Activated CD8-positive, alpha-beta T cell treated with anti-CD3 and anti-CD28 coated beads for 36 hours (primary cell): ENCODE measurements around the gene IGFLR1. TPM values are rescaled to one million over a fixed set of nuclear protein-coding genes. Genes with fewer than 3 reads are reported as not detected.
A peak's percentile ranks its signal among the peaks of the same experiment; 100 is the strongest.

Experiments
- ATAC-seq: fragments of 200-7000 bp; cut with Tn5 transposase; one replicate; pipeline ENCODE4 v1.10.0; 2021; ENCODE audit warnings: mild to moderate bottlenecking, moderate library complexity
- CTCF ChIA-PET: fragments of 350-600 bp; sonication (Branson Sonifier 250); formaldehyde crosslinking; loops from one replicate; lab custom pipeline; 2021; ENCODE audit warnings: antibody characterized with exemption; lab: Charles Lee
- POLR2A ChIA-PET: fragments of 350-600 bp; sonication (Branson Sonifier 250); formaldehyde crosslinking; loops from one replicate; lab custom pipeline; 2021; ENCODE audit warnings: antibody characterized with exemption; lab: Charles Lee
- DNase-seq: peaks from one replicate; pipeline ENCODE4 v3.0.0-alpha.2; 2020
- H3K27ac Mint-ChIP-seq: one replicate; pipeline ENCODE4 v1.8.0; 2021; ENCODE audit warnings: mild to moderate bottlenecking, mixed read lengths
- H3K27me3 Mint-ChIP-seq: one replicate; pipeline ENCODE4 v1.8.0; 2021; ENCODE audit warnings: mixed read lengths
- H3K36me3 Mint-ChIP-seq: one replicate; pipeline ENCODE4 v1.8.0; 2021; ENCODE audit warnings: low read depth, mixed read lengths
- H3K4me1 Mint-ChIP-seq: one replicate; pipeline ENCODE4 v1.8.0; 2021; ENCODE audit warnings: low read depth, mixed read lengths
- H3K4me3 Mint-ChIP-seq: one replicate; pipeline ENCODE4 v1.8.0; 2021; ENCODE audit warnings: mild to moderate bottlenecking, moderate library complexity, mixed read lengths
- H3K9me3 Mint-ChIP-seq: one replicate; pipeline ENCODE4 v1.8.0; 2021; ENCODE audit warnings: mixed read lengths
- intact Hi-C: fragments of 100-400 bp; cut with micrococcal nuclease; formaldehyde crosslinking; loops from one replicate; pipeline ENCODE4 v1.10.0; 2022
- total RNA-seq, 2 experiments: library from RNA; stranded (reverse); gene quantifications; one replicate each; pipeline ENCODE4 v1.2.3, GENCODE V29; 2021
- TF ChIP-seq, protein P1 (sequence below): fragments of 200-600 bp; IDR thresholded peaks from one replicate; pipeline ENCODE4 v1.8.0; 2022; ENCODE audit warnings: antibody characterized with exemption, mild to moderate bottlenecking

Gene IGFLR1
- total RNA-seq, 2 experiments from 2014 or later, result 140 to 143 TPM

- peaks cover 7% of the 10 kb centered on the region for H3K27me3 Mint-ChIP-seq
- peak overlapping the region; percentile 94 for H3K27ac Mint-ChIP-seq
- peak overlapping the region; percentile 89 for H3K4me3 Mint-ChIP-seq
- peak; percentile 72 for DNase-seq
- H3K9me3 Mint-ChIP-seq, result no peaks in the 10 kb centered on the region
- ChIA-PET POLR2A (interaction anchor here (0.6 to 2.6 kb wide), 7 partner anchors 9 to 45 kb away, joined by 4 to 19 read pairs (median 4); partner anchors contain the start of genes LIN37, PSENEN and U2AF1L4), CTCF (interaction anchor here (1.0 to 1.3 kb wide), 2 partner anchors 9 to 12 kb away, joined by 3 to 4 read pairs; partner anchors contain the start of genes PSENEN and U2AF1L4)
- peak; percentile 27 for ATAC-seq
- peaks cover 23% of the 10 kb centered on the region for H3K4me1 Mint-ChIP-seq
- H3K36me3 Mint-ChIP-seq, result peaks cover 32% of the 10 kb centered on the region
- TF ChIP-seq, protein P1, sequence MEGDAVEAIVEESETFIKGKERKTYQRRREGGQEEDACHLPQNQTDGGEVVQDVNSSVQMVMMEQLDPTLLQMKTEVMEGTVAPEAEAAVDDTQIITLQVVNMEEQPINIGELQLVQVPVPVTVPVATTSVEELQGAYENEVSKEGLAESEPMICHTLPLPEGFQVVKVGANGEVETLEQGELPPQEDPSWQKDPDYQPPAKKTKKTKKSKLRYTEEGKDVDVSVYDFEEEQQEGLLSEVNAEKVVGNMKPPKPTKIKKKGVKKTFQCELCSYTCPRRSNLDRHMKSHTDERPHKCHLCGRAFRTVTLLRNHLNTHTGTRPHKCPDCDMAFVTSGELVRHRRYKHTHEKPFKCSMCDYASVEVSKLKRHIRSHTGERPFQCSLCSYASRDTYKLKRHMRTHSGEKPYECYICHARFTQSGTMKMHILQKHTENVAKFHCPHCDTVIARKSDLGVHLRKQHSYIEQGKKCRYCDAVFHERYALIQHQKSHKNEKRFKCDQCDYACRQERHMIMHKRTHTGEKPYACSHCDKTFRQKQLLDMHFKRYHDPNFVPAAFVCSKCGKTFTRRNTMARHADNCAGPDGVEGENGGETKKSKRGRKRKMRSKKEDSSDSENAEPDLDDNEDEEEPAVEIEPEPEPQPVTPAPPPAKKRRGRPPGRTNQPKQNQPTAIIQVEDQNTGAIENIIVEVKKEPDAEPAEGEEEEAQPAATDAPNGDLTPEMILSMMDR, result no peak
- intact Hi-C loops, result no loop called here
These were observed 15.0 kb upstream of the IGFLR1 start for GRCh38 chr19:35757231-35757748.

DNA sequence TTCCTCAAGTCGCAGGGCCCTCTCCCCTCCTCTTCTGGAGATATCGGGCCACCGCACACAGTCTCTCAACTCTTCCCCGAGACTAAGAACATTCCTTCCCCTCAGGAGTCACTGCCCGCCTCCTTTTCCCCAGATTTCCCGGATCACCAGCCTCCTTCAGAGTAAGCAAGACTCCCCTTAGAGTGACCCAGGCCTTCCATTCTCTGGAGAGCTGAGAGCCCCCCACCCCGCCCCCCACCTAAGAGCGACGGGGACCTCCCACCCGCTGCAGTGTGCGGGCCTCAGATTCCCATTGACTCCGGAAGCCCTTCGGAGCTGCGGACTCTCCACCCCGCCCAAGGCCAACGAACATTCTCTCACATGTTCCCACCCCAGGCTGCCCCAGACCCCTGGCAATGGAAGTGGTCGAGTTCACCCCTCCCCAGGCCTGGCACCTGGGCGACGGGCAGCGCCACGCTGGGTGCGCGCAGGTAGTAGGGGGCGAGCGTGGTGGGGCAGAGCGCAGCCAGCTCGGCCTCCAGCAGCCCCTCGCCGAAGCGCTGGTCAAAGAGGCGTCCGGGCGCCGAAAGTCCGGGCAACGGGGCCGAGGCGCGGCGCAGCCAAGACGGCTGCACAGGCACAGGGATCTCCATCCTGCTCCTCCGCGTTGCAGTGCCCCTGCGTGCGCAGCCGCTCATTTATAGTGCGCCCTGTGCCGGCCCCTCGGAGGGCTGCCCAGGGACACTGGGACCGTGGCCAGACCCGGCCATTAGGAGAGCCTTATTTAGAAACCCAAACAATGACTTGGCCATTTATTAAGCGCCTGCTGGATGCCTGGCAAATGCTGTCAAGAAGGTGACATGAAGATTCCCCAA lies 14.4 kb upstream of the IGFLR1 start, which contains the start of gene HSPB6:
HSPB6 (minus strand) TSS at position 653 of the 854 bp plus-strand sequence; CDS start at position 632, 21 bp downstream.
- Mint-ChIP-seq H3K4me3 (peak within 1 kb of the TSS; percentile 89), H3K36me3 (peaks cover 27% of the 10 kb centered on the region), H3K9me3 (no peaks in the 10 kb centered on the region), H3K4me1 (peaks cover 23% of the 10 kb centered on the region), H3K27me3 (peaks cover 7% of the 10 kb centered on the region), H3K27ac (peak within 1 kb of the TSS; percentile 94)
- CTCF ChIA-PET, result interaction anchor here (0.8 to 1.3 kb wide), 4 partner anchors 9 to 62 kb away, joined by 3 to 4 read pairs (median 4); partner anchors contain the start of genes PSENEN and U2AF1L4
- ATAC-seq, result no peak
- TF ChIP-seq, protein P1, result no peak
- POLR2A ChIA-PET, result interaction anchor here (0.6 to 2.6 kb wide), 8 partner anchors 9 to 44 kb away, joined by 4 to 19 read pairs (median 4); partner anchors contain the start of genes IGFLR1, LIN37, PSENEN and U2AF1L4
- DNase-seq, result peak; percentile 23
- intact Hi-C loops, result no loop called here

- TF ChIP-seq, protein P1, result no peak
- ChIA-PET CTCF (interaction anchor here (0.8 to 1.0 kb wide), 2 partner anchors 12 to 61 kb away, joined by 3 to 4 read pairs; no protein-coding TSS in a partner anchor), POLR2A (interaction anchor here (1.0 to 2.6 kb wide), 4 partner anchors 8 to 17 kb away, joined by 3 to 19 read pairs (median 6); partner anchors contain the start of genes IGFLR1, LIN37, PSENEN and U2AF1L4)
- H3K9me3 Mint-ChIP-seq, result no peaks in the 10 kb centered on the region
- H3K36me3 Mint-ChIP-seq, result peaks cover 24% of the 10 kb centered on the region
- H3K4me3 Mint-ChIP-seq, result peak overlapping the region; percentile 89
- DNase-seq (peak; percentile 67), ATAC-seq (no peak)
- intact Hi-C loops, result no loop called here
- peaks cover 7% of the 10 kb centered on the region for H3K27me3 Mint-ChIP-seq
- H3K4me1 Mint-ChIP-seq, result peaks cover 23% of the 10 kb centered on the region
- H3K27ac Mint-ChIP-seq, result no peak overlapping the region
These were observed 13.5 kb upstream of the IGFLR1 start for GRCh38 chr19:35755550-35756376.

DNA sequence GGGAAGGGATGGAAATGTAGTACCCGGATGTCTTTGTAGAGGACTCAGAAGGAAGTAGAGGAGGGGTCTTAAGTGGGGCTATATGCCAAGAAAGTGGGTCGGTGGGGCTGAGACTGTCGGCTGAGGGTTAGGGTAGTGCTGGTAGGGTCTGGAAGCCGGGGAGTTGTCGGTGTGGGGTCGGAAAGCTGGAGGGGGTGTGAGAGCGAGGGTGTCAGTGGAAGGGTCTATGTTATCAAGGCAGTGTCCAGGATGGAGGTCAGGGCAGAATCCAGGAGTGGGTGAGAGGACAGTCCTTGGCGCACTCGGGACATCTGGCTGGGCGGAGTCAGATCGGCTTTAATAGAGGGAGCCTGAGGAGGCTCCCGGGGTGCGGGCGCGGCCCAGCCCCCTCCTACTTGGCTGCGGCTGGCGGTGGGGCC lies 12.9 kb upstream of the IGFLR1 start:
- ChIA-PET CTCF (no interaction called here), POLR2A (interaction anchor here (1.1 to 2.6 kb wide), 3 partner anchors 10 to 17 kb away, joined by 3 to 19 read pairs (median 4); partner anchors contain the start of genes PSENEN and U2AF1L4)
- TF ChIP-seq, protein P1, result no peak
- DNase-seq (no peak), ATAC-seq (no peak)
- Mint-ChIP-seq H3K4me3 (peak overlapping the region; percentile 1), H3K4me1 (peaks cover 25% of the 10 kb centered on the region), H3K36me3 (peaks cover 21% of the 10 kb centered on the region), H3K27me3 (peaks cover 7% of the 10 kb centered on the region), H3K9me3 (no peaks in the 10 kb centered on the region), H3K27ac (no peak overlapping the region)
- intact Hi-C loops, result no loop called here
